ENCODE measurements around the gene UBE2D3.

Gene UBE2D3

GRCh38 chr4:102751941-102752340, 75.4 kb downstream of the UBE2D3 start:
- FAIRE-seq, result no peak
- no peak for TF ChIP-seq CTCF (IDR thresholded peaks at IDR 0.05; ENCODE audit: insufficient read depth, missing control alignments)
- no peak for DNase-seq (ENCODE audit: insufficient read length, low spot score)
